K562 treated with DMSO at 1 percent for 24 hours (cell line): ENCODE data around the gene ANKRD34A. TPM values are rescaled to one million over a fixed set of nuclear protein-coding genes. Genes with fewer than 3 reads are reported as not detected.

Experiments
- total RNA-seq: library from RNA; unstranded; fragments of 300-600 nt; gene quantifications from 2 replicates; pipeline ENCODE4 v1.2.3, GENCODE V29; 2022; ENCODE audit warnings: low read depth; ENCODE audit not compliant: insufficient read depth

ANKRD34A gene
- total RNA-seq, result 2.9 and 3.0 TPM in 2 replicates

DNA sequence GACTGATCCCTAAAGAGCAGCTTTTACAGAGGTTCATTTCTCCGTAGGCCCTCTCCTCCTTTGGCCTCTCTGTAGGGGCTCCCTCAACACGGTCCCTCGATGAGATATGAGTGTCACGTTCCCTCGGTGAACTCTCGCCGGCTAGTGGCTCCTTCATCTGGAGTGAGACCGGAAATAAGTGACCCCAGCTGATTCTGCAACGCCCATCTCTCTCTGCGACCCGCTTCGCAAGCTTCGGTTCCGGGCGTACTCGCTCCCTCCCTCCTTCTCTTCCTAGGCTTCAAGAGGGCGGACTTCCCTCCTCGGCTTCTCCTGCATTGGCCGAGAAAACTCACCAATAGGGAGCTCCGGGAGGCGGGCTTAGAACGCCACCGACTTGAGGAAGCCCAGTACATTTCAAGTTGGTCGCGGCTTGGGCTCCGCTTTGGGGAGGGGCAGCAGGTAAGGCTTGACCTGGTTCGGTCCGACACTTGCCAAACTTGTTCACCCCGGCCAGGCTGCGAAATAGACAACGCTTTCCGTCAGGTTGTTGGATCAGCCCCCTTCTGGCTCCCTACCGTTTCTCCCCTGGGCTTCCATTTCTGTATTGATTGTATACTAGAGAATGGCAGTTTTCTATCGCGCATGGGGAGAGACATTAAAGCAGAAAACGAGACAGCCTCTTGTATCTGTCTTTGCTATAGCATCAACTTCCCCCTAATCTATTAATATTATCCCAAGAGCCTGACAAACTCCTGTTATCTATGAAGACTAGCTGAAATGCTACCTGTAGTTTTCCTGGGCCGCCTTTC lies at the start of gene ANKRD34A, which contains the start of gene POLR3GL:
Gene ANKRD34A (minus strand): TSS at position 248 of the 791 bp plus-strand sequence. CDS start 2,816 bp downstream, outside the sequence.
Gene POLR3GL (plus strand): TSS at position 363 of the 791 bp plus-strand sequence. CDS start 10,176 bp downstream, outside the sequence.

GRCh38 chr1:145996433-145997015 lies 32.1 kb upstream of the ANKRD34A start, which contains the start of gene TXNIP:
Gene TXNIP (minus strand): TSS chr1:145996579. CDS start chr1:145996266, 313 bp downstream.

DNA sequence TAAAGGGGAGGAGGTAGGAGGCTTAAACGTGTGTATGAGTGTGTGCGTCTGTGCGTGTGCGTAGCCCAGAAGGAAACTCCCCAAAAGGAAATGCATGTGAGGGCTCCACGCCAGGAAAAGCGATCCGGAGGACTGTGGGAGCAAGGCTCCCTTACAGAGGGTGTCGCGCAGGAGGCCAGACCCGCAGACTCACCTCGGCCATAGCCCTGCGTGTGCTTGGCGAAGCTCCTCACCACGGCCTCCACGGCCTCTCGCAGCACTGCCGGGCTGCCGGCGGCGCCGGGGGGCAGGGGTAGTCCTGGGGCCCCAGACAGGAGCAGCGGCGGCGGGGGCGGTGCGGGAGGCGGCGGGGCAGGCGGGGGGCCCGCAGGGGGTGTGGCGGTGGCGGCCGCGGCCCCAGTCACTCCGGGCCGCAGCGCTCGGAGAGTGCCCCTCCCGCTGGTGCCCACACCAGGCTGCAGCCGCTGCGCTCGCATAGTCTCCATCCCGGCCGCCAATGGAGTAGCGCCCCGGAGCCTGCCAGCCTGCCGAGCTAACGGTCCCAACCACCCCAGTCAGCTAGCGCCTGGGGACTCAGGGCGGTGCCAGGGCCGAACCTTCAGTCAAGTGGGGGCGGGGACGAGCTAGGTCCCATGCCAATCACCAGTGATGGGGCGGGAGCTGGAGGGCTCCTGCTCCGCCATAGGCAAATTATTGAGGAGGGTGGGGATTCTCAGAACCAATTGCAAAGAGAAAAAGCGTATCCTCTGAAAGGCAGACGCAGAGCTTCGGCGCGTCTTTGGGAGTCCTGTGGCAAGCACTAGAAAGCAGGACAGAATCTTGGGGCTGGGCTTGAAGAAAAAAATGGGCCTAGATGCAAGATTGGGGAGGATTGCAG lies 6.7 kb downstream of the ANKRD34A start, which contains the start of gene LIX1L:
Gene LIX1L (minus strand): TSS at position 575 of the 877 bp plus-strand sequence. CDS start 90 bp downstream, at position 485.

DNA sequence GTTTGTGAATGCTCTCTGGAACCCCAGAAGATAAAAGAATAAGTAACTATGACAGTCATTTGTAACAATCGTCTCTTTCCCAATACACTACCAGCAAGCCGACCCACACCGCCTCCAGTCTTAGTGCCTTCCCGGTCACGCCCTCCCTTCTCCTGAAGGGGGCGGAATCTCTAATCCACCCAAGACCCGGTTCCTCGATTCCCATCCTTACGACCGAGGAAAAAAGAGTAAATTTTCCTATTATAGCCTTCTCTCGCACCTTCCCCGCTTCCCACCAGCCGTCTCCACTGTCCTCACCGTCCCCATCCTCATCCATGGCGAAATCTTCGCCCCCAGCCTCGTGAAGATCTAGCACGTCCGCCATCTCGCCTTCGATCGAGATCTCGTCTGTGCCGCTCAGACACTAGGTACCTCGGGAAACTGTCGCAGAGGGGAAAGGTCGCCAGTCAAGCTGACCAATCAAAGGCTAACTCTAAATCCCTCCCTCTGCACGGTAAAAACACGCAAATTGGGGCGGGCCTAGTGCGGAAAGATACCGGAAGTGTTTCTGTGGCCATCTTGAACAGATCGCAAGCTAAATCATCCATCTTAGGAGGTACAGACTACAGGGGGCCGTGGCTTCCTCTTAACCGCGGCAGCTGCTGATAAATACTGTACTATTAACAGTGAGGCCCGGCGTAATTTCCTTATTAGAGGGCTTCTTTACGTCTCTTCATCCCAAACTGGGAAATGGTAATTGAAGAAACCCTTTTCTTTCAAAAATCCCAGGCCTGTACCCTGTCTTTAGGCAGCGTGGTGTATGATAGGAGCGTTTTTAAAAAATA lies 37.1 kb downstream of the ANKRD34A start, which contains the start of gene RBM8A:
Gene RBM8A (minus strand): TSS at position 422 of the 824 bp plus-strand sequence. CDS start 58 bp downstream, at position 364.

GRCh38 chr1:145918144-145918991 lies 46.0 kb downstream of the ANKRD34A start, which contains the start of gene PEX11B:
Gene PEX11B (minus strand): TSS chr1:145918717. CDS start chr1:145918688, 29 bp downstream.

Other genes with a start within 250 kb of the ANKRD34A start
- not detected in 2 replicates for gene CD160, start 245.1 kb downstream of the ANKRD34A start, total RNA-seq
- gene RNF115, start 140.5 kb downstream of the ANKRD34A start, total RNA-seq, result 6.0 and 6.1 TPM in 2 replicates
- gene POLR3C, start 140.4 kb downstream of the ANKRD34A start, total RNA-seq, result 45.7 and 47.6 TPM in 2 replicates
- 9.2 and 10.1 TPM in 2 replicates for gene NUDT17, start 118.9 kb downstream of the ANKRD34A start, total RNA-seq
- 21.1 and 28.0 TPM in 2 replicates for gene PIAS3, start 105.5 kb downstream of the ANKRD34A start, total RNA-seq
- 0.29 and 0.47 TPM in 2 replicates for gene ANKRD35, start 78.7 kb downstream of the ANKRD34A start, total RNA-seq
- 0.21 and 0.41 TPM in 2 replicates for gene ITGA10, start 54.5 kb downstream of the ANKRD34A start, total RNA-seq
- 26.7 TPM in 2 replicates for gene PEX11B, start 45.9 kb downstream of the ANKRD34A start, total RNA-seq
- 153 and 166 TPM in 2 replicates for gene RBM8A, start 37.1 kb downstream of the ANKRD34A start, total RNA-seq
- gene LIX1L, start 6.6 kb downstream of the ANKRD34A start, total RNA-seq, result 12.5 and 15.0 TPM in 2 replicates
- 67.0 and 71.8 TPM in 2 replicates for gene POLR3GL, start 115 bp upstream of the ANKRD34A start, total RNA-seq
- gene TXNIP, start 32.0 kb upstream of the ANKRD34A start, total RNA-seq, result 358 and 397 TPM in 2 replicates
- 2.8 and 5.0 TPM in 2 replicates for gene HJV, start 57.2 kb upstream of the ANKRD34A start, total RNA-seq
- gene NBPF10, start 180.2 kb upstream of the ANKRD34A start, total RNA-seq, result 0.83 and 0.89 TPM in 2 replicates